Measurements from ENCODE around the gene TYSND1.

Gene TYSND1

GRCh38 chr10:70090013-70090412 is 56.5 kb downstream of the TYSND1 start:
- DNase-seq: no peak
- in situ Hi-C loops (cut with MboI; ENCODE audit: low pct_unique_long_range_greater_than_20kb, low sequenced_read_pairs): no loop called here

- DNase-seq: no peak
- in situ Hi-C loops (cut with MboI; ENCODE audit: low pct_unique_long_range_greater_than_20kb, low sequenced_read_pairs): no loop called here
Measured at GRCh38 chr10:70088308-70088698, 58.2 kb downstream of the TYSND1 start.
